Smooth muscle cell (in vitro differentiated cells): Measurements from ENCODE around the gene CTRL. TPM values are rescaled to one million over a fixed set of nuclear protein-coding genes. Genes with fewer than 3 reads are reported as not detected.
A peak's percentile ranks its signal among the peaks of the same experiment; 100 is the strongest.

ENCODE experiments used
- DNase-seq: peaks from one replicate; lab custom pipeline; 2025; ENCODE audit not compliant: unreplicated experiment; lab: John Stamatoyannopoulos, UW
- H2AFZ ChIP-seq: fragments of 200-600 bp; sonication (generic); 2 replicates; pipeline ENCODE4 v1.6.0; 2016; ENCODE audit warnings: antibody characterized with exemption, low read depth, mild to moderate bottlenecking
- H3F3A ChIP-seq: fragments of 200-600 bp; sonication (generic); 2 replicates; pipeline ENCODE4 v1.6.0; 2017; ENCODE audit warnings: antibody characterized with exemption, low read depth
- H3K27ac ChIP-seq: fragments of 200-600 bp; sonication (generic); 2 replicates; pipeline ENCODE4 v1.5.1; 2016; ENCODE audit warnings: low read depth, mild to moderate bottlenecking
- H3K27me3 ChIP-seq: fragments of 200-600 bp; sonication (generic); 2 replicates; pipeline ENCODE4 v1.6.1; 2016; ENCODE audit warnings: low read depth, mild to moderate bottlenecking
- H3K36me3 ChIP-seq: fragments of 200-600 bp; sonication (generic); 2 replicates; pipeline ENCODE4 v1.5.1; 2016; ENCODE audit warnings: low read depth
- H3K4me1 ChIP-seq: fragments of 200-600 bp; sonication (generic); 2 replicates; pipeline ENCODE4 v1.5.1; 2016; ENCODE audit warnings: low read depth
- H3K4me2 ChIP-seq: fragments of 200-600 bp; sonication (generic); 2 replicates; pipeline ENCODE4 v1.6.0; 2016; ENCODE audit warnings: mild to moderate bottlenecking
- H3K4me3 ChIP-seq: fragments of 200-600 bp; sonication (generic); 2 replicates; pipeline ENCODE4 v1.5.1; 2016; ENCODE audit warnings: mild to moderate bottlenecking
- H3K79me2 ChIP-seq: fragments of 200-600 bp; sonication (generic); 2 replicates; pipeline ENCODE4 v1.6.0; 2016; ENCODE audit warnings: low read depth, mild to moderate bottlenecking
- H3K9ac ChIP-seq: fragments of 200-600 bp; sonication (generic); 2 replicates; pipeline ENCODE4 v1.6.0; 2016; ENCODE audit warnings: low read depth
- H3K9me3 ChIP-seq: fragments of 200-600 bp; sonication (generic); replicated peaks from 2 replicates; pipeline ENCODE4 v1.5.1; 2016; ENCODE audit warnings: low read depth
- H4K20me1 ChIP-seq: fragments of 200-600 bp; sonication (generic); 2 replicates; pipeline ENCODE4 v1.6.0; 2016; ENCODE audit warnings: low read depth
- CTCF ChIP-seq: fragments of 200-600 bp; sonication (generic); IDR thresholded peaks from 2 replicates; pipeline ENCODE4 v1.5.1; 2017; ENCODE audit warnings: borderline replicate concordance, mild to moderate bottlenecking, antibody characterized with exemption; ENCODE audit not compliant: insufficient read depth, poor library complexity, severe bottlenecking
- WGBS: methylation state at CpG from one replicate; pipeline ENCODE4 v1.1.7; 2016; ENCODE audit warnings: low lambda C conversion rate; 5-methylcytosine and 5-hydroxymethylcytosine counted together
- polyA plus RNA-seq: library from polyadenylated mRNA; unstranded; fragments of >200 nt; fragmentation: Nextera tagmentation; extraction: Ambion mirVana; gene quantifications from 2 replicates; pipeline ENCODE4 v1.2.1, GENCODE V29; 2016
- total RNA-seq: library from RNA; depleted of rRNA; stranded (reverse); fragments of >200 nt; gene quantifications from 2 replicates; pipeline ENCODE4 v1.2.3, GENCODE V29; 2014

The CTRL gene
- total and polyA plus RNA-seq, 2 experiments from 2014 or later, result 0.90 to 14.8 TPM

DNA sequence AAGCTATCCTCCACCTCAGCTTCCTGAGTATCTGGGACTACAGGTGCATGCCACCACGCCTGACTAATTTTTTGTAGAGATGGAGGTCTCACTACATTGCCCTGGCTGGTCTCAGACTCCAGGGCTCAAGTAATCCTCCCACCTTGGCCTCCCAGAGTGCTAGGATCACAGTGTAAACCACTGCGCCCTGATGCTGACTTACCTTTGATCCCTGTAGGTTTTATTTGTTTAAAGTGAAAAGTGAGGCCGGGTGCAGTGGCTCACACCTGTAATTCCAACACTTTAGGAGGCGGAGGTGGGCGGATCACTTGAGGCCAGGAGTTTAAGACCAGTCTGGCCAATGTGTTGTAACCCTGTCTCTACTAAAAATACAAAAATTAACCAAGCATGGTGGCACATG lies 29.9 kb downstream of the CTRL start:
- H3K27ac ChIP-seq, result no peak overlapping the region
- no peaks in the 10 kb centered on the region for H3F3A ChIP-seq
- peaks cover 86% of the 10 kb centered on the region for H4K20me1 ChIP-seq
- no peaks in the 10 kb centered on the region for H3K27me3 ChIP-seq
- no peak overlapping the region for H3K4me3 ChIP-seq
- H3K4me2 ChIP-seq, result no peak overlapping the region
- no peak overlapping the region for H3K9ac ChIP-seq
- no peaks in the 10 kb centered on the region for H3K36me3 ChIP-seq
- no peak for DNase-seq
- no peak for TF ChIP-seq CTCF
- 94% methylated on average over 5 of the region's 5 CpGs for WGBS
- H3K9me3 ChIP-seq, result no peaks in the 10 kb centered on the region
- peaks cover 51% of the 10 kb centered on the region for H3K79me2 ChIP-seq
- no peaks in the 10 kb centered on the region for H3K4me1 ChIP-seq
- no peak overlapping the region for H2AFZ ChIP-seq

DNA sequence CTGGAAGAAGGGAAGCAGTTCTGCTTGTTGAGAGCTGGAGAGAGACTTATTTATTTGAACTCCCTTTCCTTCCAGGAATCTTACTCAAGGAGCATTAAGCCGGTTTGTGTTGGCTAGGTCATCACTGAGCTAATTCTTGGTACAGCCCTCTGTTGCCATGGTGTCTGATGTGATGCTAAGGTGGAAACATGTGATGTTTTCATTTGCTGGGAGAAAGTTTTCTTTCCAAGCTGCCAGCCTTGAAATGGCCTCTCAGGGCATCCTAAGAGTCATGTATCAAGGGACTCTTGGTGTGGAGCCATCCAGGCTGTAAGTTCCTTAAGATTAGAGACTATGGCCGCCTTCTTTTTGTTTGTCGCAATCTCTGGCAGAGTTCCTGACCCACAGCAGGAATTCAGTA lies 34.4 kb downstream of the CTRL start:
- DNase-seq, result no peak

DNA sequence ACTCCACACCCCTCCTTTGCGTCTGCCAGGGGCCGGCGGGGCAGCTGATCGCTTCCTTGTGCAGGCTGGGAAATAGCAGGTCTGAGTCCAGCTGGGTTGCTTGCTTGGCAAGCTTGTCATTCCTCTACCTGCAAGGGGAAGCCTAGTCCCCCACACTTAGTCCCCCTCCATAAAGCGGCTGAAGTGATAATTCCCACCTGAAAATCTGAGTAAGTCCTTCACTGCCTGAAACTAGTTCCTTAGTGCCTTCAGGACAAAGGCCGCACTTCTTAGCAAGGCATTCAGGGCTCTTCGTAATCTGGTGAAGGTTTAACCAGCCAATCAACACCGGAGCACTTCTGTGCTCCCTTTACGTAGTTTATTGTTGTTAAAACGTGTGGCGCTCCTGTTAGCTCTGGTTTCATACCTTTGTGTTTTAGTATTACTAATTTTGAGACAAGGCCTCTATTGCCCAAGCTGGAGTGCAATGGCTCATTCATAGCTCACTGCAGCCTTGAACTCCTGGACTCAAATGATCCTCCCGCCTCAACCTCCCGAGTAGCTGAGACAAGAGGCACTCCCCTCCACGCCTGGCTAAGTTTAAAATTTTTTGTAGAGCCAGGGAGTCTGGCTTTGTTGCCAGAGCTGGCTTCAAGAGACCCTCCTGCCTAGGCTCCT lies 37.8 kb downstream of the CTRL start:
- 35% methylated on average over 14 of the region's 14 CpGs for WGBS
- H3K4me3 ChIP-seq, result peak overlapping the region; percentile 96
- no peaks in the 10 kb centered on the region for H3F3A ChIP-seq
- H2AFZ ChIP-seq, result no peak overlapping the region
- H3K4me2 ChIP-seq, result peak overlapping the region; percentile 91
- H3K4me1 ChIP-seq, result peaks cover 12% of the 10 kb centered on the region
- no peaks in the 10 kb centered on the region for H3K36me3 ChIP-seq
- peak overlapping the region; percentile 99 for H3K9ac ChIP-seq
- no peaks in the 10 kb centered on the region for H3K27me3 ChIP-seq
- DNase-seq, result no peak
- peaks cover 29% of the 10 kb centered on the region for H4K20me1 ChIP-seq
- TF ChIP-seq CTCF, result no peak
- peaks cover 53% of the 10 kb centered on the region for H3K79me2 ChIP-seq
- H3K9me3 ChIP-seq, result no peaks in the 10 kb centered on the region
- peak overlapping the region; percentile 89 for H3K27ac ChIP-seq

More for the DNA sequence above, 34.4 kb downstream of the CTRL start:
- H3K4me3 ChIP-seq, result no peak overlapping the region
- peaks cover 62% of the 10 kb centered on the region for H4K20me1 ChIP-seq
- TF ChIP-seq CTCF, result no peak
- peaks cover 10% of the 10 kb centered on the region for H3K4me1 ChIP-seq
- H3K9ac ChIP-seq, result no peak overlapping the region
- H3F3A ChIP-seq, result no peaks in the 10 kb centered on the region
- no peaks in the 10 kb centered on the region for H3K36me3 ChIP-seq
- no peak overlapping the region for H3K27ac ChIP-seq
- no peaks in the 10 kb centered on the region for H3K9me3 ChIP-seq
- H3K4me2 ChIP-seq, result no peak overlapping the region
- no peak overlapping the region for H2AFZ ChIP-seq
- peaks cover 73% of the 10 kb centered on the region for H3K79me2 ChIP-seq
- no peaks in the 10 kb centered on the region for H3K27me3 ChIP-seq
- 99% methylated on average over 3 of the region's 3 CpGs for WGBS
